ENCODE results near the gene SLC7A8. TPM values are rescaled to one million over a fixed set of nuclear protein-coding genes. Genes with fewer than 3 reads are reported as not detected.

SLC7A8 gene
- total and polyA plus RNA-seq, 2 experiments from 2014 or later = 117 to 124 TPM

DNA sequence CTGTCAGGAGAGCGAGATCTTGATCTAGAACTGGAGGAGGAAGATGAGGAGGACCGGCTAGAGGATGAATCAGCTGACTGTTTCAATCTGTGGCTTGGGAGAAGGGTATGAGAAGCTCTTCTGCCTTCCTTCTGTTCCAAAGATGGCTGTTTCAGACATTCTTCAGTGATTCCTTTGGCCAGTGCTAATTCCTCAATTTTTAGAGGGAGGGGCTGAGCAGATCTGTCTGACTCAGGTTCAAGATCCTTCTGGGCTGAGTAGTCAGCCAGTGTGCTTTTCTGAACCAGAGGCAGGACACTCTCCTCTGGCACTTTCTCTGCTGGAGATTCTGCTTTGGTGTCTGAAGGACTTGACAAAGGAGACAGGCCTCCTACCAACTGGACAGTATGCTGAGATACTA is 103.7 kb downstream of the SLC7A8 start:
- Mint-ChIP-seq H3K27me3 (ENCODE audit: insufficient read depth, low read depth, poor library complexity) (peaks cover 2% of the 10 kb centered on the region), H3K9me3 (no peaks in the 10 kb centered on the region), H3K27ac (no peak overlapping the region), H3K4me1 (no peaks in the 10 kb centered on the region), H3K4me3 (no peak overlapping the region), H3K36me3 (ENCODE audit: low read depth) (peaks cover 87% of the 10 kb centered on the region)
- peaks cover 79% of the 10 kb centered on the region for H3K36me3 ChIP-seq (ENCODE audit: insufficient read depth)
- H3K4me2 ChIP-seq = no peak overlapping the region
- no peak overlapping the region for H3K4me3 ChIP-seq
- peaks cover 38% of the 10 kb centered on the region for H4K20me1 ChIP-seq (replicated peaks; ENCODE audit: insufficient read depth)
- no peaks in the 10 kb centered on the region for H3K4me1 ChIP-seq (ENCODE audit: insufficient read depth)
- no peaks in the 10 kb centered on the region for H3K9me2 ChIP-seq (ENCODE audit: insufficient read depth)
- peaks cover 37% of the 10 kb centered on the region for H3F3A ChIP-seq (replicated peaks; ENCODE audit: low read depth)
- no peak for DNase-seq (ENCODE audit: low spot score)
- no peak overlapping the region for H2AFZ ChIP-seq
- no peak overlapping the region for H3K27ac ChIP-seq (ENCODE audit: low read depth)
- no peak for ATAC-seq
- TF ChIP-seq ZNF114 (CRISPR knock-in tag; IDR thresholded peaks at IDR 0.05) (no peak), STAT1 (IDR thresholded peaks at IDR 0.05; ENCODE audit: unreplicated experiment) (no peak), NANOG (IDR thresholded peaks at IDR 0.05; ENCODE audit: borderline replicate concordance) (no peak), ZNF331 (CRISPR knock-in tag; IDR thresholded peaks at IDR 0.05; ENCODE audit: low read depth) (no peak), CREB1 (CRISPR knock-in tag; IDR thresholded peaks at IDR 0.05; ENCODE audit: low read depth) (no peak), JUNB (IDR thresholded peaks at IDR 0.05; ENCODE audit: unreplicated experiment) (no peak), POLR2AphosphoS5 (IDR thresholded peaks at IDR 0.05; ENCODE audit: low read depth) (no peak), EZH2 (IDR thresholded peaks at IDR 0.05; ENCODE audit: low read depth, unreplicated experiment) (no peak), EZH2phosphoT487 (IDR thresholded peaks at IDR 0.05; ENCODE audit: unreplicated experiment) (no peak)
- TF ChIP-seq, protein P1, sequence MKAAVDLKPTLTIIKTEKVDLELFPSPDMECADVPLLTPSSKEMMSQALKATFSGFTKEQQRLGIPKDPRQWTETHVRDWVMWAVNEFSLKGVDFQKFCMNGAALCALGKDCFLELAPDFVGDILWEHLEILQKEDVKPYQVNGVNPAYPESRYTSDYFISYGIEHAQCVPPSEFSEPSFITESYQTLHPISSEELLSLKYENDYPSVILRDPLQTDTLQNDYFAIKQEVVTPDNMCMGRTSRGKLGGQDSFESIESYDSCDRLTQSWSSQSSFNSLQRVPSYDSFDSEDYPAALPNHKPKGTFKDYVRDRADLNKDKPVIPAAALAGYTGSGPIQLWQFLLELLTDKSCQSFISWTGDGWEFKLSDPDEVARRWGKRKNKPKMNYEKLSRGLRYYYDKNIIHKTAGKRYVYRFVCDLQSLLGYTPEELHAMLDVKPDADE (IDR thresholded peaks at IDR 0.05) = no peak
- TF ChIP-seq, protein P2, sequence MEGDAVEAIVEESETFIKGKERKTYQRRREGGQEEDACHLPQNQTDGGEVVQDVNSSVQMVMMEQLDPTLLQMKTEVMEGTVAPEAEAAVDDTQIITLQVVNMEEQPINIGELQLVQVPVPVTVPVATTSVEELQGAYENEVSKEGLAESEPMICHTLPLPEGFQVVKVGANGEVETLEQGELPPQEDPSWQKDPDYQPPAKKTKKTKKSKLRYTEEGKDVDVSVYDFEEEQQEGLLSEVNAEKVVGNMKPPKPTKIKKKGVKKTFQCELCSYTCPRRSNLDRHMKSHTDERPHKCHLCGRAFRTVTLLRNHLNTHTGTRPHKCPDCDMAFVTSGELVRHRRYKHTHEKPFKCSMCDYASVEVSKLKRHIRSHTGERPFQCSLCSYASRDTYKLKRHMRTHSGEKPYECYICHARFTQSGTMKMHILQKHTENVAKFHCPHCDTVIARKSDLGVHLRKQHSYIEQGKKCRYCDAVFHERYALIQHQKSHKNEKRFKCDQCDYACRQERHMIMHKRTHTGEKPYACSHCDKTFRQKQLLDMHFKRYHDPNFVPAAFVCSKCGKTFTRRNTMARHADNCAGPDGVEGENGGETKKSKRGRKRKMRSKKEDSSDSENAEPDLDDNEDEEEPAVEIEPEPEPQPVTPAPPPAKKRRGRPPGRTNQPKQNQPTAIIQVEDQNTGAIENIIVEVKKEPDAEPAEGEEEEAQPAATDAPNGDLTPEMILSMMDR (conservative IDR thresholded peaks at IDR 0.05; ENCODE audit: low read depth in 2 of 2) = no peak
- TF ChIP-seq, protein P3, sequence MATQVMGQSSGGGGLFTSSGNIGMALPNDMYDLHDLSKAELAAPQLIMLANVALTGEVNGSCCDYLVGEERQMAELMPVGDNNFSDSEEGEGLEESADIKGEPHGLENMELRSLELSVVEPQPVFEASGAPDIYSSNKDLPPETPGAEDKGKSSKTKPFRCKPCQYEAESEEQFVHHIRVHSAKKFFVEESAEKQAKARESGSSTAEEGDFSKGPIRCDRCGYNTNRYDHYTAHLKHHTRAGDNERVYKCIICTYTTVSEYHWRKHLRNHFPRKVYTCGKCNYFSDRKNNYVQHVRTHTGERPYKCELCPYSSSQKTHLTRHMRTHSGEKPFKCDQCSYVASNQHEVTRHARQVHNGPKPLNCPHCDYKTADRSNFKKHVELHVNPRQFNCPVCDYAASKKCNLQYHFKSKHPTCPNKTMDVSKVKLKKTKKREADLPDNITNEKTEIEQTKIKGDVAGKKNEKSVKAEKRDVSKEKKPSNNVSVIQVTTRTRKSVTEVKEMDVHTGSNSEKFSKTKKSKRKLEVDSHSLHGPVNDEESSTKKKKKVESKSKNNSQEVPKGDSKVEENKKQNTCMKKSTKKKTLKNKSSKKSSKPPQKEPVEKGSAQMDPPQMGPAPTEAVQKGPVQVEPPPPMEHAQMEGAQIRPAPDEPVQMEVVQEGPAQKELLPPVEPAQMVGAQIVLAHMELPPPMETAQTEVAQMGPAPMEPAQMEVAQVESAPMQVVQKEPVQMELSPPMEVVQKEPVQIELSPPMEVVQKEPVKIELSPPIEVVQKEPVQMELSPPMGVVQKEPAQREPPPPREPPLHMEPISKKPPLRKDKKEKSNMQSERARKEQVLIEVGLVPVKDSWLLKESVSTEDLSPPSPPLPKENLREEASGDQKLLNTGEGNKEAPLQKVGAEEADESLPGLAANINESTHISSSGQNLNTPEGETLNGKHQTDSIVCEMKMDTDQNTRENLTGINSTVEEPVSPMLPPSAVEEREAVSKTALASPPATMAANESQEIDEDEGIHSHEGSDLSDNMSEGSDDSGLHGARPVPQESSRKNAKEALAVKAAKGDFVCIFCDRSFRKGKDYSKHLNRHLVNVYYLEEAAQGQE (IDR thresholded peaks at IDR 0.05; ENCODE audit: unreplicated experiment) = no peak
- TF ChIP-seq, protein P4, sequence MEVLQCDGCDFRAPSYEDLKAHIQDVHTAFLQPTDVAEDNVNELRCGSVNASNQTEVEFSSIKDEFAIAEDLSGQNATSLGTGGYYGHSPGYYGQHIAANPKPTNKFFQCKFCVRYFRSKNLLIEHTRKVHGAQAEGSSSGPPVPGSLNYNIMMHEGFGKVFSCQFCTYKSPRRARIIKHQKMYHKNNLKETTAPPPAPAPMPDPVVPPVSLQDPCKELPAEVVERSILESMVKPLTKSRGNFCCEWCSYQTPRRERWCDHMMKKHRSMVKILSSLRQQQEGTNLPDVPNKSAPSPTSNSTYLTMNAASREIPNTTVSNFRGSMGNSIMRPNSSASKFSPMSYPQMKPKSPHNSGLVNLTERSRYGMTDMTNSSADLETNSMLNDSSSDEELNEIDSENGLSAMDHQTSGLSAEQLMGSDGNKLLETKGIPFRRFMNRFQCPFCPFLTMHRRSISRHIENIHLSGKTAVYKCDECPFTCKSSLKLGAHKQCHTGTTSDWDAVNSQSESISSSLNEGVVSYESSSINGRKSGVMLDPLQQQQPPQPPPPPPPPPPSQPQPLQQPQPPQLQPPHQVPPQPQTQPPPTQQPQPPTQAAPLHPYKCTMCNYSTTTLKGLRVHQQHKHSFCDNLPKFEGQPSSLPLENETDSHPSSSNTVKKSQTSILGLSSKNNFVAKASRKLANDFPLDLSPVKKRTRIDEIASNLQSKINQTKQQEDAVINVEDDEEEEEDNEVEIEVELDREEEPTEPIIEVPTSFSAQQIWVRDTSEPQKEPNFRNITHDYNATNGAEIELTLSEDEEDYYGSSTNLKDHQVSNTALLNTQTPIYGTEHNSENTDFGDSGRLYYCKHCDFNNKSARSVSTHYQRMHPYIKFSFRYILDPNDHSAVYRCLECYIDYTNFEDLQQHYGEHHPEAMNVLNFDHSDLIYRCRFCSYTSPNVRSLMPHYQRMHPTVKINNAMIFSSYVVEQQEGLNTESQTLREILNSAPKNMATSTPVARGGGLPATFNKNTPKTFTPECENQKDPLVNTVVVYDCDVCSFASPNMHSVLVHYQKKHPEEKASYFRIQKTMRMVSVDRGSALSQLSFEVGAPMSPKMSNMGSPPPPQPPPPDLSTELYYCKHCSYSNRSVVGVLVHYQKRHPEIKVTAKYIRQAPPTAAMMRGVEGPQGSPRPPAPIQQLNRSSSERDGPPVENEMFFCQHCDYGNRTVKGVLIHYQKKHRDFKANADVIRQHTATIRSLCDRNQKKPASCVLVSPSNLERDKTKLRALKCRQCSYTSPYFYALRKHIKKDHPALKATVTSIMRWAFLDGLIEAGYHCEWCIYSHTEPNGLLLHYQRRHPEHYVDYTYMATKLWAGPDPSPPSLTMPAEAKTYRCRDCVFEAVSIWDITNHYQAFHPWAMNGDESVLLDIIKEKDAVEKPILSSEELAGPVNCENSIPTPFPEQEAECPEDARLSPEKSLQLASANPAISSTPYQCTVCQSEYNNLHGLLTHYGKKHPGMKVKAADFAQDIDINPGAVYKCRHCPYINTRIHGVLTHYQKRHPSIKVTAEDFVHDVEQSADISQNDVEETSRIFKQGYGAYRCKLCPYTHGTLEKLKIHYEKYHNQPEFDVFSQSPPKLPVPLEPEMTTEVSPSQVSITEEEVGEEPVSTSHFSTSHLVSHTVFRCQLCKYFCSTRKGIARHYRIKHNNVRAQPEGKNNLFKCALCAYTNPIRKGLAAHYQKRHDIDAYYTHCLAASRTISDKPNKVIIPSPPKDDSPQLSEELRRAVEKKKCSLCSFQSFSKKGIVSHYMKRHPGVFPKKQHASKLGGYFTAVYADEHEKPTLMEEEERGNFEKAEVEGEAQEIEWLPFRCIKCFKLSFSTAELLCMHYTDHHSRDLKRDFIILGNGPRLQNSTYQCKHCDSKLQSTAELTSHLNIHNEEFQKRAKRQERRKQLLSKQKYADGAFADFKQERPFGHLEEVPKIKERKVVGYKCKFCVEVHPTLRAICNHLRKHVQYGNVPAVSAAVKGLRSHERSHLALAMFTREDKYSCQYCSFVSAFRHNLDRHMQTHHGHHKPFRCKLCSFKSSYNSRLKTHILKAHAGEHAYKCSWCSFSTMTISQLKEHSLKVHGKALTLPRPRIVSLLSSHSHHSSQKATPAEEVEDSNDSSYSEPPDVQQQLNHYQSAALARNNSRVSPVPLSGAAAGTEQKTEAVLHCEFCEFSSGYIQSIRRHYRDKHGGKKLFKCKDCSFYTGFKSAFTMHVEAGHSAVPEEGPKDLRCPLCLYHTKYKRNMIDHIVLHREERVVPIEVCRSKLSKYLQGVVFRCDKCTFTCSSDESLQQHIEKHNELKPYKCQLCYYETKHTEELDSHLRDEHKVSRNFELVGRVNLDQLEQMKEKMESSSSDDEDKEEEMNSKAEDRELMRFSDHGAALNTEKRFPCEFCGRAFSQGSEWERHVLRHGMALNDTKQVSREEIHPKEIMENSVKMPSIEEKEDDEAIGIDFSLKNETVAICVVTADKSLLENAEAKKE (CRISPR knock-in tag; IDR thresholded peaks at IDR 0.05) = no peak
- H3K79me2 ChIP-seq (replicated peaks; ENCODE audit: insufficient read depth) = peaks cover 30% of the 10 kb centered on the region
- no peaks in the 10 kb centered on the region for H3K27me3 ChIP-seq (ENCODE audit: insufficient read depth)
